Liver (tissue), 3 donors: Measurements from ENCODE around the gene CDKN2AIPNL.

Experiments
- EGR1 ChIP-seq, 2 donors: IDR thresholded peaks; 2 replicates each; pipeline ENCODE4 v1.6.1; 2016 to 2018; ENCODE audit warnings: antibody characterized with exemption in 2 of 2, low read depth in 2 of 2
- FOXA1 ChIP-seq: IDR thresholded peaks from 2 replicates; pipeline ENCODE4 v1.6.1; 2016; ENCODE audit warnings: antibody characterized with exemption
- GABPA ChIP-seq, 2 donors: IDR thresholded peaks in 1 of 2; conservative IDR thresholded peaks in 1 of 2; 2 replicates each; pipeline ENCODE4 v1.6.1; 2016; ENCODE audit warnings: antibody characterized with exemption in 2 of 2, mild to moderate bottlenecking in 1 of 2, moderate library complexity in 1 of 2
- RAD21 ChIP-seq, 2 donors: IDR thresholded peaks; 2 replicates each; pipeline ENCODE4 v1.6.1; 2016; ENCODE audit warnings: antibody characterized with exemption in 2 of 2, mild to moderate bottlenecking in 2 of 2
- RXRA ChIP-seq, 2 donors: IDR thresholded peaks; 2 replicates each; pipeline ENCODE4 v1.6.1; 2017 to 2018; ENCODE audit warnings: antibody characterized with exemption in 2 of 2, mild to moderate bottlenecking in 1 of 2
- SP1 ChIP-seq: IDR thresholded peaks from 2 replicates; pipeline ENCODE4 v1.6.1; 2018; ENCODE audit warnings: antibody characterized with exemption, mild to moderate bottlenecking
- TAF1 ChIP-seq: conservative IDR thresholded peaks from 2 replicates; pipeline ENCODE4 v1.6.1; 2016; ENCODE audit warnings: antibody characterized with exemption, mild to moderate bottlenecking
- YY1 ChIP-seq: IDR thresholded peaks from 2 replicates; pipeline ENCODE4 v1.6.1; 2016; ENCODE audit warnings: antibody characterized with exemption, mild to moderate bottlenecking
- TF ChIP-seq, protein P1 (sequence below): IDR thresholded peaks from 2 replicates; pipeline ENCODE4 v1.6.1; 2016; ENCODE audit warnings: antibody characterized with exemption, mild to moderate bottlenecking
- TF ChIP-seq, protein P2 (sequence below): IDR thresholded peaks from 2 replicates; pipeline ENCODE4 v1.6.1; 2016; ENCODE audit warnings: antibody characterized with exemption
- TF ChIP-seq, protein P3 (sequence below): fragments of 150-350 bp; IDR thresholded peaks from 2 replicates; pipeline ENCODE4 v1.5.1; 2017; ENCODE audit warnings: improper control_type of control experiment, low read depth, low read length; ENCODE audit not compliant: missing input control
- TF ChIP-seq, protein P4 (sequence below): IDR thresholded peaks from 2 replicates; pipeline ENCODE4 v1.6.1; 2016; ENCODE audit warnings: antibody characterized with exemption
- donor health status: healthy.
- donor health status: healthy.

DNA sequence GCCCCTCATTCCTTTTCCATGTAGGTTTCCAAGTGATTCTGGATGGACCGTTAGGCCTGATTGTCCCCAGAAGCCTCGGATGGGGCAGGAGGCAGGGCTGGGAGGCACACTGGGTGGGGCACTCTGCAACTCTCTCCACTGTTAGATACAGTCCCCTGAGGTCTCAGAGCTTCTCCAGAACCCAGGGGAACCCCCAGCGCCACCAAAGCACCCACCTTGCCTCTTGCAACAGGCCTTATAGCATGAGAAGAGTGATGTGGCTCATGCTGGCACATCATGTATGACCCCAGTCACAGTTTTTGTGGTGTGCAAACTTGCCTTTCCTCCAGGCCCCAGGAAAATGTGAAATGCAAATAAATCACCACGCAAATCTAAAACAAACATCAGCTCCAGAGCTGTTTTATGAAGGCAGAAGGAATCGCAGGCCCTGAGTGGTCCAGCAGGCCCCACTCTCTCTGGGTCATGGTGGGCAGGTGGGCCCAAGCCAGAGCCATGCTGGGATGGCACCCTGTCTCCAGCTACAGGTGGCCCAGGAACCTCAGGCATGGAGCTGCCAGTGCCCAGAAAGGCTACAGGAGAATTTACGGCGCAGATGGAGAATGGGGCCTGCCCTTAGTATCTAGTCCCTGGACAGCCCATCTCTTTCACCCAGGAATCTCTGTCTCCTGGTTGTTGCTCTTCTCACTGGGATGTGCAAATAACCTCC lies 36.3 kb upstream of the CDKN2AIPNL start:
- TF ChIP-seq SP1 (no peak), TAF1 (no peak), RXRA (IDR thresholded peaks at IDR 0.05) (no peak), RAD21 (IDR thresholded peaks at IDR 0.05) (no peak), FOXA1 (no peak), YY1 (no peak), EGR1 (IDR thresholded peaks at IDR 0.05; ENCODE audit: low read depth in 2 of 2) (no peak), GABPA (IDR thresholded peaks at IDR 0.05 in 1 of 2, conservative IDR thresholded peaks at IDR 0.05 in 1 of 2) (no peak)
- TF ChIP-seq, protein P1, sequence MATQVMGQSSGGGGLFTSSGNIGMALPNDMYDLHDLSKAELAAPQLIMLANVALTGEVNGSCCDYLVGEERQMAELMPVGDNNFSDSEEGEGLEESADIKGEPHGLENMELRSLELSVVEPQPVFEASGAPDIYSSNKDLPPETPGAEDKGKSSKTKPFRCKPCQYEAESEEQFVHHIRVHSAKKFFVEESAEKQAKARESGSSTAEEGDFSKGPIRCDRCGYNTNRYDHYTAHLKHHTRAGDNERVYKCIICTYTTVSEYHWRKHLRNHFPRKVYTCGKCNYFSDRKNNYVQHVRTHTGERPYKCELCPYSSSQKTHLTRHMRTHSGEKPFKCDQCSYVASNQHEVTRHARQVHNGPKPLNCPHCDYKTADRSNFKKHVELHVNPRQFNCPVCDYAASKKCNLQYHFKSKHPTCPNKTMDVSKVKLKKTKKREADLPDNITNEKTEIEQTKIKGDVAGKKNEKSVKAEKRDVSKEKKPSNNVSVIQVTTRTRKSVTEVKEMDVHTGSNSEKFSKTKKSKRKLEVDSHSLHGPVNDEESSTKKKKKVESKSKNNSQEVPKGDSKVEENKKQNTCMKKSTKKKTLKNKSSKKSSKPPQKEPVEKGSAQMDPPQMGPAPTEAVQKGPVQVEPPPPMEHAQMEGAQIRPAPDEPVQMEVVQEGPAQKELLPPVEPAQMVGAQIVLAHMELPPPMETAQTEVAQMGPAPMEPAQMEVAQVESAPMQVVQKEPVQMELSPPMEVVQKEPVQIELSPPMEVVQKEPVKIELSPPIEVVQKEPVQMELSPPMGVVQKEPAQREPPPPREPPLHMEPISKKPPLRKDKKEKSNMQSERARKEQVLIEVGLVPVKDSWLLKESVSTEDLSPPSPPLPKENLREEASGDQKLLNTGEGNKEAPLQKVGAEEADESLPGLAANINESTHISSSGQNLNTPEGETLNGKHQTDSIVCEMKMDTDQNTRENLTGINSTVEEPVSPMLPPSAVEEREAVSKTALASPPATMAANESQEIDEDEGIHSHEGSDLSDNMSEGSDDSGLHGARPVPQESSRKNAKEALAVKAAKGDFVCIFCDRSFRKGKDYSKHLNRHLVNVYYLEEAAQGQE = no peak
- TF ChIP-seq, protein P2, sequence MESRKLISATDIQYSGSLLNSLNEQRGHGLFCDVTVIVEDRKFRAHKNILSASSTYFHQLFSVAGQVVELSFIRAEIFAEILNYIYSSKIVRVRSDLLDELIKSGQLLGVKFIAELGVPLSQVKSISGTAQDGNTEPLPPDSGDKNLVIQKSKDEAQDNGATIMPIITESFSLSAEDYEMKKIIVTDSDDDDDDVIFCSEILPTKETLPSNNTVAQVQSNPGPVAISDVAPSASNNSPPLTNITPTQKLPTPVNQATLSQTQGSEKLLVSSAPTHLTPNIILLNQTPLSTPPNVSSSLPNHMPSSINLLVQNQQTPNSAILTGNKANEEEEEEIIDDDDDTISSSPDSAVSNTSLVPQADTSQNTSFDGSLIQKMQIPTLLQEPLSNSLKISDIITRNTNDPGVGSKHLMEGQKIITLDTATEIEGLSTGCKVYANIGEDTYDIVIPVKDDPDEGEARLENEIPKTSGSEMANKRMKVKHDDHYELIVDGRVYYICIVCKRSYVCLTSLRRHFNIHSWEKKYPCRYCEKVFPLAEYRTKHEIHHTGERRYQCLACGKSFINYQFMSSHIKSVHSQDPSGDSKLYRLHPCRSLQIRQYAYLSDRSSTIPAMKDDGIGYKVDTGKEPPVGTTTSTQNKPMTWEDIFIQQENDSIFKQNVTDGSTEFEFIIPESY = no peak
- TF ChIP-seq, protein P3, sequence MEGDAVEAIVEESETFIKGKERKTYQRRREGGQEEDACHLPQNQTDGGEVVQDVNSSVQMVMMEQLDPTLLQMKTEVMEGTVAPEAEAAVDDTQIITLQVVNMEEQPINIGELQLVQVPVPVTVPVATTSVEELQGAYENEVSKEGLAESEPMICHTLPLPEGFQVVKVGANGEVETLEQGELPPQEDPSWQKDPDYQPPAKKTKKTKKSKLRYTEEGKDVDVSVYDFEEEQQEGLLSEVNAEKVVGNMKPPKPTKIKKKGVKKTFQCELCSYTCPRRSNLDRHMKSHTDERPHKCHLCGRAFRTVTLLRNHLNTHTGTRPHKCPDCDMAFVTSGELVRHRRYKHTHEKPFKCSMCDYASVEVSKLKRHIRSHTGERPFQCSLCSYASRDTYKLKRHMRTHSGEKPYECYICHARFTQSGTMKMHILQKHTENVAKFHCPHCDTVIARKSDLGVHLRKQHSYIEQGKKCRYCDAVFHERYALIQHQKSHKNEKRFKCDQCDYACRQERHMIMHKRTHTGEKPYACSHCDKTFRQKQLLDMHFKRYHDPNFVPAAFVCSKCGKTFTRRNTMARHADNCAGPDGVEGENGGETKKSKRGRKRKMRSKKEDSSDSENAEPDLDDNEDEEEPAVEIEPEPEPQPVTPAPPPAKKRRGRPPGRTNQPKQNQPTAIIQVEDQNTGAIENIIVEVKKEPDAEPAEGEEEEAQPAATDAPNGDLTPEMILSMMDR = no peak
- TF ChIP-seq, protein P4, sequence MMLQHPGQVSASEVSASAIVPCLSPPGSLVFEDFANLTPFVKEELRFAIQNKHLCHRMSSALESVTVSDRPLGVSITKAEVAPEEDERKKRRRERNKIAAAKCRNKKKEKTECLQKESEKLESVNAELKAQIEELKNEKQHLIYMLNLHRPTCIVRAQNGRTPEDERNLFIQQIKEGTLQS = no peak
